Activated CD4-positive, alpha-beta T cell treated with anti-CD3 and anti-CD28 coated beads, Interleukin-2, Interleukin-6, amounts not matched to agents 100 ng/mL and 50 ng/mL, durations not matched to agents 16 hours and 8 hours (primary cell): ENCODE measurements around the gene CCDC15.
"Not testable (repeated sequence)": the region's sequence is repeated elsewhere in the genome, so short reads cannot be mapped to it uniquely, and the experiment has no call there.

Source experiments
- DNase-seq: peaks from one replicate; pipeline ENCODE4 v3.0.0-alpha.2; 2020

CCDC15 gene

GRCh38 chr11:125082611-125083311 is 128.8 kb downstream of the CCDC15 start:
- DNase-seq, result no peak

- no peak for DNase-seq
Measured at GRCh38 chr11:125083312-125084056, 129.5 kb downstream of the CCDC15 start.

GRCh38 chr11:125084057-125084416 is 130.0 kb downstream of the CCDC15 start:
- no peak for DNase-seq

GRCh38 chr11:125084761-125085231 is 130.8 kb downstream of the CCDC15 start:
- no peak for DNase-seq

GRCh38 chr11:125085301-125086081 is 131.5 kb downstream of the CCDC15 start:
- no peak for DNase-seq

GRCh38 chr11:125086633-125087296 is 132.8 kb downstream of the CCDC15 start:
- no peak for DNase-seq

- no peak for DNase-seq
Measured at GRCh38 chr11:125088123-125088522, 134.1 kb downstream of the CCDC15 start.

- no peak for DNase-seq
Measured at GRCh38 chr11:125088576-125089455, 134.8 kb downstream of the CCDC15 start.

GRCh38 chr11:125089481-125089880 is 135.5 kb downstream of the CCDC15 start:
- DNase-seq, result not testable (repeated sequence)

- not testable (repeated sequence) for DNase-seq
Measured at GRCh38 chr11:125090151-125090550, 136.1 kb downstream of the CCDC15 start.

GRCh38 chr11:125090816-125091215 is 136.8 kb downstream of the CCDC15 start:
- DNase-seq, result no peak
